Stimulated activated CD4-positive, alpha-beta T cell treated with anti-CD3 and anti-CD28 coated beads, Interleukin-1b, Interleukin-23, amount 100 ng/mL, for 1 hour (primary cell): ENCODE results near the gene FTO.

Source experiments
- DNase-seq, 2 donors: peaks; one replicate each; pipeline ENCODE4 v3.0.0-alpha.2; 2020; ENCODE audit warnings: low read depth in 2 of 2

FTO gene

GRCh38 chr16:53964145-53964790 is 260.3 kb downstream of the FTO start:
- DNase-seq, result no peak

DNA sequence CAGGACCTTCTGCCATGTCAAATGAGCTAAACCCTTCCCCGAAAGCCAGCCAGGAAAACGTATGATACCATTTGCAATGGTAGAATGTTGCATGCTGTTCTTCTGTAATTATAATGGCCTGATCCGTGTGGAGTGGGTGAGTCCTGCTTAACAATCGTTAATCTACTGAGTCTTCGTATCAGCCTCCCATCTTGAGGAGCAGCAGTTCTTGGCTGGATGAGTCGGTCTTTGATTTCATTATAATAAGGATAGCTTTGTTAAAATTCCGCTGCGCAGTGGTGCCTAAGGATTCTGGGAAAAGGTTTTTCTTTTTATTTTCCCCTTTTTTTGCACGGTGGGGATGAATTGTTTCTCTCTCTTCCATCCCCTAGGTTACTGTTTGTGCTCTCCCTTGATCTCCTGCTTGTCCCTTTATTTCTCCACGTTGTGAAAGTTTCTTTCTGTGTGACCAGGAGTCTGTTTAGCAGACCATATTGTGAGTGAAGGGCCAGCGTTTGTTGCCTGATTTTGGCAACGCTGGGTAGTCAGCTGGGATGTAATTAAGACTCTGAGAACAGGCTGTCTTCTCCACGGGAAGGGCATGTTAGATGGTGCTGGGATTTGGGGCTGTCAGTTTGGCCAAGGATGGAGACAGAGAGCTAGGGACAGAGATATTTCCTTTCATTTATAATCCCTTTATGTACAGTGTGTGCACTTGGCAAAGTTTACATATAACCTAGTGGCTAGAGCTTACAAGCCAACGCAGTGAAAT is 263.0 kb downstream of the FTO start:
- DNase-seq, result no peak

DNA sequence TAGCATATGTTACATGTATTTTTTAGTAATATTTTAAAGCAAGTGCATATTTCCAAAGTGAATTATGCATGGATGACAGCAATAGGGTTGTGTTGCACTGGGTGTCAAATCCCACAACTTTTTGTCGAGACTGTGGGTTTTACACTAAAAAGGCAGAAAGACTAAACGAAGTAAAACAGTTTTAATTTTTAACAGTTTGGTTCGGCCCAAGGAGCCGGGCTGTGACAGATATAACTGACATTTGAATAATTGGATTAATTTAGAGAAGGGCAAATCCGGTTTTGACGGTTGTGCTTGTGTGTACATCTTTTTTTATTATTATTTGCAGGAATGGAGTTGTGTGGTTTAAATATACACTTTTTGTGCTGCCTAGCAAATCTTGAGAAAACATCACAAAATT is 263.6 kb downstream of the FTO start:
- DNase-seq, result no peak

GRCh38 chr16:53968454-53968853 is 264.5 kb downstream of the FTO start:
- no peak for DNase-seq

- no peak for DNase-seq
Observed at GRCh38 chr16:53968896-53969295, 264.9 kb downstream of the FTO start.

GRCh38 chr16:53971616-53972015 is 267.7 kb downstream of the FTO start:
- DNase-seq, result no peak

- no peak for DNase-seq
Observed at GRCh38 chr16:53973021-53973420, 269.1 kb downstream of the FTO start.

DNA sequence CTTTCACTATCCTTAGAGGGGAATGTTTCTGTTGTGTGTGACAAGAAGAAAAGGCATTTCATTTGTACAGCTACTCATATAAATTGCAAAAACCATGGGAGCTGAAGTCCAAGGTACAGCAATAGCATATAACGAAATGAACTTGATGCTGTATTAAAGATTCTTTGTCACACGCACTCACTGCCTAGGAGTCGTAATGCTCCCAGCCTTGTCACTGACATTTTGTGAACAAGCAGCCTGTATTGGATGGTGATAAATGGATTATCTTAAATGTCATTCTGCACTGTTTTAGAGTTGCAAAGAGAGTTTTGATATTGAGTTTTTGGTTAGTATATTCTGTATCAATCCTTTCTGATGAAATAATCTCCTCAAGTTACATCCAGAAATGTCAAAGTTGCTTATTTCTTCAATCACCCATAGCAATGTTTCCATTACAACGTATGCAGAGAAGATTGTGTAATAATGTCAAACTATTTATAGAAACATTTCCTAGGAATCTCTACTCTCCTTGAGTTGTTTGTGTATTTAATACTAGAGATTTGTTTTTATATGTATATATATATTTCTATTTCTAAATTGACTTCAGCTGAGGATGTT is 270.6 kb downstream of the FTO start:
- DNase-seq, result no peak

DNA sequence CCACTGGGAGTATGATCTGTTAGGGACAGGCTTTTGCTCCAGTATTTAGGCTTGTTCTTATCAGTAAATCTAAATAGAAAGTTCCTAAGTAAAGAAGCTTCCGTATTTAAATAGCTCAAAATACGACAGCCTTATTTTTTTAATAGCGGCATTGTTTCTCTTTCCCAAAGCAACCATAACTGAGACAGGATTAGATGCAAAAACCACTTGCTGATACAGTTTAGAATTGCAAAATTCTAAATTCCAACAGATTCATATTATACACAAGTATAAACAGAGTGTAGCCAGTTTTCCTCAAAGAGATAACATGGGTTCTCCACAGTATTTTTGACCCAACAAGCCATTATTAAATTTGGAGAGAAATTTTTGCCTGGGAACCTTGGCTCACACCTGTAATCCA is 276.7 kb downstream of the FTO start:
- DNase-seq, result no peak

- no peak for DNase-seq
Observed at GRCh38 chr16:53982631-53983042, 278.7 kb downstream of the FTO start.

- DNase-seq, result no peak
Observed at GRCh38 chr16:53984936-53985335, 281.0 kb downstream of the FTO start.

DNA sequence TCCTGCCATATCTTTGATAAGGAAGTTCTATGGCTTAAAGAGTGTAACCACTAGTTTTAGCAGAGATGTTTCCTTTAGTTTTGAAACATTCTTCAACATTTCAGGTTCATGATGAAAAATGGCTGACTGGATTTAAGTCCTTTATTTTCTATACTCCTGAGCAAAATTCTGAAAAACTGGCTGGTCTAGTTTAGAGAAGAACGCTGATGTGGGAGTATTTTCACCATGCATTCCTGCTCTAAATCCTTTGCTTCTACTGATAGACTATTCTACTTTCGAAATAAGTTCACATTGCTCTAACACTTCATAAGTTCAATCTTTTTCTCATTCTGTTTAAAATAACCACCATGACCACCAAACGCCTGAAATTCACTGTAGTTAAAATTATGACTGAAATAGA is 281.9 kb downstream of the FTO start:
- no peak for DNase-seq

GRCh38 chr16:53986793-53987192 is 282.8 kb downstream of the FTO start:
- no peak for DNase-seq

DNA sequence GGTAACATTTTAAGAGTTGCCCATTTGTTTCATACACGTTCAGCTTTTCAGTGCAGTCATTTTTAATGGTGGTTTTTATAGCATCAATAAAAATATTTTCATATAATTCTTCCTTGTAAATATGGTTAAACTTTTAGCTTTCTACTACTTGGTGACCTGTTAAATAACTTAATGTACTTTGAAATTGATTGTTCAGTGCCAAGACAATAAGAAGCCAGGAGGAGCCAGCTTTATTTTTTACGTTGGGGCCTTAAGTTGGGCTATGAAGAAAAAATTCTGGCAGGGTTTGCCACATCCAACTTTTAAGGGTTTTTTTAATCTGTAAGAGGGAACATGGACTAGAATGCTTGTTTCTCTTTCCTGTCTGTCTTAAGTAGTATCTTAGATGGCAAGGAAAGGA is 284.2 kb downstream of the FTO start:
- no peak for DNase-seq

DNA sequence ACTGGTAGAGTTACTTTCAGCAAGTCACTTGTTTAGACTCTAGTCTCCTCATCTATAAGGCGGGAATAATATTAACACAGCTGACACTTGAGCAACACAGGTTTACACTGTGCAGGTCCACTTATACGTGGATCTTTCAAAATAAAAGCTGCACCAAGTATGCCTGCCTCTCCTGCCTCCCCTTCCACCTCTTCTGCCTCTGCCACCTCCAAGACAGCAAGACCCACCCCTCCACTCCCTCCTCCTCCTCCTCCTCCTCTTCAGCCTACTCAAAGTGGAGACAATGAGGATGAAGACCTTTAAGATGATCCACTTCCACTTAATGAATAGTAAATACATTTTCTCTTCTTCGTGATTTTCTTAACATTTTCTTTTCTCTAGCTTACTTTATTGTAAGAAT is 285.6 kb downstream of the FTO start:
- no peak for DNase-seq

GRCh38 chr16:53991754-53992378 is 287.9 kb downstream of the FTO start:
- no peak for DNase-seq

- no peak for DNase-seq
Observed at GRCh38 chr16:53995378-53995777, 291.4 kb downstream of the FTO start.

DNA sequence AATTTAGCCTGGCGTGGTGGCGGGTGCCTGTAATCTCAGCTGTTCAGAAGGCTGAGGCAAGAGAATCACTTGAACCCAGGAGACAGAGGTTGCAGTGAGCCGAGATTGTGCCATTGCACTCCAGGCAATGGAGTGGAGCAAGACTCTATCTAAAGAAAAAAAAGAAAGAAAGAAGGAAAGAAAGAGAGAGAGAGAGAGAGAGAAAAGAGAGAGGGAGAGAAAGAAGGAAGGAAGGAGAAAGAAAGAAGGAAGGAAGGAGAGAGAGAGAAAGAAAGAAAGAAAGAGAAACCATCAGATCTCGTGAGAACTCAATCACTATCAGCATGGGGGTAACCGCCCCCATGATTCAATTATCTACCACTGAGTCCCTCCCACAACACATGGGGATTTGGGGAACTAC is 293.0 kb downstream of the FTO start:
- DNase-seq, result no peak

DNA sequence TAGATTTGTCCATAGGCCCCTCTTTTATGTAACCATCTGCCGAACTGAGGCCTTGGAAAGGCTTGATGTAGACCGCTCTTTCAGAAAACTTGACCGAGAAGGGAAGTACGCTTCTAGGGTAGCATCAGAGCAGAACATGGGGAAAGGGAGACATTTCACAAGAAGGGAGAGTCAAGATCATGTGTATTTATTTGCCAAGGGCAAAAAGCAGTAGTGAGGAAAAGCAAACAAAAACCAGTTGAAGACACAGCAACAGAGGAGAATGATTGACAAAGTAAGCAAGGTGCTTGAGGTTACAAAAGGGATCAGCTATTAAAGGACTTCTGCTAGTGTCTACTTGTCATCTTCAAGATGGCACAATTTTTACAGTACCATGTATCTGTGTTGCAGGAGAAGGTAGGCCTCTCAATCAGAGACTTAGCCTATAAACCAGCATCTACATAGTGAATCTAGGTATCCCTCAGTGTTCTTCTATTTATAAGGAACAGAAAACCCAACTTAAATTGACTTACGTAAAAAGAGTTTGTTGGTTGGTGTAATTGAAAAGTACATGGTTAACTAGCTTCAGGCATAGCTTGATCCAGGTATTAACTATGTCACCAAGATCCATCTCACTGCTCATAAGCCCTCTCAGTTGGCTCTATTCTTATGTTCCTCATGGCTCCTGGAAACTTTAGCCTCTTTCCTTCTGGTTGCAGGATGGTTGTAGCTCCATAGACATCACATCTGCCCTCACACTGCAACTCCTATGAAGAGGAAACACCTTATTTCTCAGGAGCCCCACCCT is 294.3 kb downstream of the FTO start:
- DNase-seq, result no peak

DNA sequence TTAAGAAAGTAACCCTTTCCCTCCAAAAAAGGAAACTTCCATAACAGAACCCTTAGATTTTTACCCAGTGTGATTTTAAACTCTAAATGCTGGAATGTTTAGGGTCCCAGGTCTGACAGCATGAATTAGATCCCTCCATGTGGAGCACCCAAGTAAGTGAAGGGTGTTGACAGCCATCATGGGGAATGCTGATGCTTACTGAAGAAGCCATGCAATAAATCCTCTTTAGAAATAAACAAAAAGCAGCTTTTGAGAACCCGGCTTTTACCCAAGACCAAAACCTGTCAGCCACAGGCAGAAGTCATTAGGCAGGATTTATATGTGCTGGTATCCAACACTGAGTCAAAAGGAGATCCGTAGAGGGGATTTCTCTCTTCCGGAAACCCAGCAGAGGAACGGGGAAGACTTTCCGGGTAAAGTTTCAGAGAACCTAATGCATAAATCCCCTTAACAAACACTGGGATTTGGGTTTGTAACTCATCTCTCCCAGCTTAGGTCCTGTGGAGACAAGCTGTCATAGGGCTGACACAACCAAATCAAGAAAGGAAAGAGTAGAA is 295.1 kb downstream of the FTO start:
- DNase-seq, result no peak

GRCh38 chr16:53999841-54000240 is 295.9 kb downstream of the FTO start:
- no peak for DNase-seq

- no peak for DNase-seq
Observed at GRCh38 chr16:54000361-54000760, 296.4 kb downstream of the FTO start.
